ENCODE results near the gene OR9Q2. TPM values are rescaled to one million over a fixed set of nuclear protein-coding genes. Genes with fewer than 3 reads are reported as not detected.

The OR9Q2 gene
- total and polyA plus RNA-seq, 3 donors from 2014 or later, result 0.16 to 0.43 TPM; not detected in 1

DNA sequence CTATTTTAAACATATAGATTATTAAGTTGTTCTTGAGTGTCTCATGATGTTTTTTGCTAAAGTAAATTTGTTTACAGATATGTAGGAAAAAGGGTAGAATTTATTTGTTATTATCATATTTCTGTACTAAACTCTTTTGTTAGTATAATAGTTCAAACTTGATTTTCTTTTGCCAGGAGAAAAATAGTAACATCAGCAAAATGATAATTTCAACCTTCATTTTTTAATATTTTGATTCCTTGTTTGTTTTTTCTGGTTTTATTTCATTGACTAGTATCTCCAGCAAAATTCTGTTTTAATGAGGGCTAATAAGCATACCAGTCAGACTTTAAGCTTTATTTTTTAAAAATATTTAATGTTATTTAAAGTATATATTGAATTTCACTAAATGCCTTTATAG, 27.6 kb downstream of the OR9Q2 start:
- no peaks in the 10 kb centered on the region for H3K9me3 ChIP-seq
- H3K27me3 ChIP-seq, result no peaks in the 10 kb centered on the region
- H3K4me1 ChIP-seq, result no peaks in the 10 kb centered on the region
- DNase-seq, result no peak
- H3K36me3 ChIP-seq (ENCODE audit: low read depth, missing control alignments), result no peaks in the 10 kb centered on the region
- no peak overlapping the region for H3K4me3 ChIP-seq
- intact Hi-C loops (cut with DNase I; ENCODE audit: low total_unique reads), result no loop called here
- H3K27ac ChIP-seq, result no peak overlapping the region
- TF ChIP-seq, protein P1, sequence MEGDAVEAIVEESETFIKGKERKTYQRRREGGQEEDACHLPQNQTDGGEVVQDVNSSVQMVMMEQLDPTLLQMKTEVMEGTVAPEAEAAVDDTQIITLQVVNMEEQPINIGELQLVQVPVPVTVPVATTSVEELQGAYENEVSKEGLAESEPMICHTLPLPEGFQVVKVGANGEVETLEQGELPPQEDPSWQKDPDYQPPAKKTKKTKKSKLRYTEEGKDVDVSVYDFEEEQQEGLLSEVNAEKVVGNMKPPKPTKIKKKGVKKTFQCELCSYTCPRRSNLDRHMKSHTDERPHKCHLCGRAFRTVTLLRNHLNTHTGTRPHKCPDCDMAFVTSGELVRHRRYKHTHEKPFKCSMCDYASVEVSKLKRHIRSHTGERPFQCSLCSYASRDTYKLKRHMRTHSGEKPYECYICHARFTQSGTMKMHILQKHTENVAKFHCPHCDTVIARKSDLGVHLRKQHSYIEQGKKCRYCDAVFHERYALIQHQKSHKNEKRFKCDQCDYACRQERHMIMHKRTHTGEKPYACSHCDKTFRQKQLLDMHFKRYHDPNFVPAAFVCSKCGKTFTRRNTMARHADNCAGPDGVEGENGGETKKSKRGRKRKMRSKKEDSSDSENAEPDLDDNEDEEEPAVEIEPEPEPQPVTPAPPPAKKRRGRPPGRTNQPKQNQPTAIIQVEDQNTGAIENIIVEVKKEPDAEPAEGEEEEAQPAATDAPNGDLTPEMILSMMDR (IDR thresholded peaks at IDR 0.05), result no peak
- no peak for TF ChIP-seq POLR2A (IDR thresholded peaks at IDR 0.05)

DNA sequence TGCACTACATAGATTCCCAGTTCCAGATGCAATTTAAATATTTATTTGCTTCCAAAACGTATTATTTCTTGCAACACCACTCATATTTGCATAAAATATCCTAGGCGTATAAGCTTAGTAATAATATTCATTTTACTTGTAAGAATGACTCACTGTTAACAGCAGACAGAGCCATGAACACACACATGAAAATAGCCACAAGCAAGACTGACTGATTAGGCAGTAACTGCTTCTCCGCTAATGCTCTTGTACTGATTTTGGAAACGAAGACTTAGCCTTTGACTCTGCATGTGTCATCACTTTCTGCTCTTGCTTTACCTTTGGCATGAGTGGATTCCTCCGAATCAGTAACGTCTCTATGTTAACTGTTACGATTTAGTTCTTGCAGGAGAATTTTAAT, 33.9 kb downstream of the OR9Q2 start:
- Histone ChIP-seq H3K27ac (no peak overlapping the region), H3K27me3 (no peaks in the 10 kb centered on the region), H3K4me3 (no peak overlapping the region), H3K36me3 (ENCODE audit: low read depth, missing control alignments) (no peaks in the 10 kb centered on the region), H3K4me1 (no peaks in the 10 kb centered on the region), H3K9me3 (no peaks in the 10 kb centered on the region)
- WGBS, 2 donors, result 82 to 90% methylated on average over 7 of the region's 7 CpGs
- intact Hi-C loops (cut with DNase I; ENCODE audit: low total_unique reads), result no loop called here
- TF ChIP-seq, protein P1 (IDR thresholded peaks at IDR 0.05), result no peak
- no peak for TF ChIP-seq POLR2A (IDR thresholded peaks at IDR 0.05)
- DNase-seq, result no peak

DNA sequence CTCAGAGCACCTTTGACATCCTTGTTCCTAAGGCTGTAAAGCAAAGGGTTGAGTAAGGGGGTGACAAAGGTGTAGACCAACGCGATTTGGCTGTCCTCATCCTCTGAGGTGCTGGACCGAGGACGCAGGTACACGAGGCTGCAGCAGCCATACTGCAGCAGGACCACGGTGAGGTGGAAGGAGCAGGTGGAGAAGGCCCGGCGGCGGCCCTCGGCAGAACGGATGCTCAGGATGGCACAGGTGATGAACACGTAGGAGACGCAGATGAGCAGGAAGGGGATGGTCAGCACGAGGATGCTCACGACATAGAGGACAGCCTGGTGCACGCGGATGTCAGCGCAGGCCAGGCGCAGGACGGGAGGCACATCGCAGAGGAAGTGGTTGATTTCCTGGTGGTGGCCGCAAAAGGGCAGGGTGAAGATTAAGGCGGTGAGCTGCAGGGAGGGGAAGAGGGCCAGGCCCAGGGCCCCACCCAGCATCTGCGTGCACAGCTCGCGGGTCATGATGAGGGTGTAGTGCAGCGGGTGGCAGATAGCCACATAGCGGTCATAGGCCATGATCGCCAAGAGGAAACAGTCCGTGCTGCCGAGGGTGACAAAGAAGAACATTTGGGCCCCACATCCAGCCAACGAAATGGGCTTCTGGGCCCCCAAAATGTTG, 39.2 kb downstream of the OR9Q2 start:
- Histone ChIP-seq H3K4me3 (peak overlapping the region in 1 of 2 donors; percentile 15), H3K27ac (no peak overlapping the region), H3K36me3 (ENCODE audit: low read depth, missing control alignments) (no peaks in the 10 kb centered on the region), H3K9me3 (no peaks in the 10 kb centered on the region), H3K4me1 (no peaks in the 10 kb centered on the region), H3K27me3 (no peaks in the 10 kb centered on the region)
- 65 to 70% methylated on average over 32 of the region's 32 CpGs for WGBS, 2 donors
- intact Hi-C loops (cut with DNase I; ENCODE audit: low total_unique reads), result no loop called here
- TF ChIP-seq POLR2A (IDR thresholded peaks at IDR 0.05), result no peak
- TF ChIP-seq, protein P1 (IDR thresholded peaks at IDR 0.05), result no peak
- DNase-seq, result no peak

Other genes starting within 250 kb of the OR9Q2 start
- gene OR9Q1, start 165.2 kb upstream of the OR9Q2 start, total RNA-seq, result under 1 TPM; 0.12 to 0.71 TPM
- 0.15 TPM for gene OR9Q1, start 165.2 kb upstream of the OR9Q2 start, polyA plus RNA-seq (ENCODE audit: insufficient read depth, low read depth, low replicate concordance)
- under 1 TPM in 1 of 2 donors, not detected in 1; 0.31 TPM for gene OR6Q1, start 158.1 kb upstream of the OR9Q2 start, total RNA-seq
- gene OR6Q1, start 158.1 kb upstream of the OR9Q2 start, polyA plus RNA-seq (ENCODE audit: insufficient read depth, low read depth, low replicate concordance), result not detected
- not detected for gene OR9I1, start 63.5 kb upstream of the OR9Q2 start, total RNA-seq
- not detected for gene OR9I1, start 63.5 kb upstream of the OR9Q2 start, polyA plus RNA-seq (ENCODE audit: insufficient read depth, low read depth, low replicate concordance)
- not detected for gene OR1S2, start 15.1 kb downstream of the OR9Q2 start, total RNA-seq
- not detected for gene OR1S2, start 15.1 kb downstream of the OR9Q2 start, polyA plus RNA-seq (ENCODE audit: insufficient read depth, low read depth, low replicate concordance)
- gene OR1S1, start 23.6 kb downstream of the OR9Q2 start, total RNA-seq, result not detected
- not detected for gene OR1S1, start 23.6 kb downstream of the OR9Q2 start, polyA plus RNA-seq (ENCODE audit: insufficient read depth, low read depth, low replicate concordance)
- gene OR10Q1, start 39.8 kb downstream of the OR9Q2 start, total RNA-seq, result not detected
- not detected for gene OR10Q1, start 39.8 kb downstream of the OR9Q2 start, polyA plus RNA-seq (ENCODE audit: insufficient read depth, low read depth, low replicate concordance)
- gene OR10W1, start 79.2 kb downstream of the OR9Q2 start, total RNA-seq, result not detected
- gene OR10W1, start 79.2 kb downstream of the OR9Q2 start, polyA plus RNA-seq (ENCODE audit: insufficient read depth, low read depth, low replicate concordance), result not detected
- gene OR5B17, start 170.0 kb downstream of the OR9Q2 start, total RNA-seq, result not detected
- not detected for gene OR5B17, start 170.0 kb downstream of the OR9Q2 start, polyA plus RNA-seq (ENCODE audit: insufficient read depth, low read depth, low replicate concordance)
- not detected for gene OR5B3, start 217.8 kb downstream of the OR9Q2 start, total RNA-seq
- not detected for gene OR5B3, start 217.8 kb downstream of the OR9Q2 start, polyA plus RNA-seq (ENCODE audit: insufficient read depth, low read depth, low replicate concordance)
- under 1 TPM; 0.47 to 0.62 TPM for gene OR5B2, start 239.1 kb downstream of the OR9Q2 start, total RNA-seq
- not detected for gene OR5B2, start 239.1 kb downstream of the OR9Q2 start, polyA plus RNA-seq (ENCODE audit: insufficient read depth, low read depth, low replicate concordance)